HTR-8/SVneo (cell line): Measurements from ENCODE around the gene HPCA.

Experiments
- DNase-seq: peaks from one replicate; pipeline ENCODE4 v3.0.0; 2011; ENCODE audit warnings: low spot score, mixed read lengths; ENCODE audit not compliant: insufficient read length
- FAIRE-seq: peaks from 2 replicates; lab custom pipeline; 2011; peaks lifted over from hg19 to GRCh38; lab: Jason Lieb, UNC

The HPCA gene

DNA sequence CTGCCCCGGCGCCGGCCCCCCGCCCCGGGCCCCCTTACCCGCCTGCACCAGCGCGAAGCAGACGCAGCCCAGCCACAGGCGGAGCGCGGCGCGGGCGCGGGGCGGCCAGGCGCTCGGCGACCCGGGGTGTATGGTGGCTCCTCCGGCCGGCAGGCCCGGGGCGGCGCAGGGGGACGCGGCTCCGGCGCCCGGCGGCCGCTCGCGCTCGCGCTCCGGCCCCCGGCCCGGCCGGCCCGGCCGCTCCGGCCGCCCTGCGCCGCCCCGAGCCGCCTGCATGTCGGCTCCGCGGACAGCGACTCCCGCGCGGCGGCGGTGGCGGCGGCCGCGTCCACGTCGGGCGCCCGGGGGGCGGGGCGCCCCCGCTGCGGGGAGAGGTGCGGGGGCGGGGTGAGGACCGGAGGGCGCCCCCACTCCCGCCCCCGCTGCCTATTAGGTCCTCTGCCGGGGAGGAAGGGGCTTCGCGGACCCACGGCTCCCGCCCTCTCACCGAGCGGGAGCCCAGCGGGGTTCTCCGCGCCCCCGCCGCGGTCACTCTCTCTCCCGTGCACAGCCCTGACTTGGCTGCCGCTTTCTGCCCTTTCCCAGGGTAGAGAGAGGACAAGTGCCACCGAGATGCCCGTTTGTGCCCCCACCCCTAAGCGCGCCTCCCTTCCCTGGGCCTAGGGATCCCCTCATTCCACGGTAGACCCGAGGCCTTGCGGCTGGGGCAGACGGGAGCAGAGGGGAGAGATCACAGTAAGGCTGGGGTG lies 15.5 kb upstream of the HPCA start, which contains the start of gene FNDC5:
Gene FNDC5, minus strand, starts transcription at position 298 of the 749 bp plus-strand sequence.
- DNase-seq: no peak
- FAIRE-seq: no peak

DNA sequence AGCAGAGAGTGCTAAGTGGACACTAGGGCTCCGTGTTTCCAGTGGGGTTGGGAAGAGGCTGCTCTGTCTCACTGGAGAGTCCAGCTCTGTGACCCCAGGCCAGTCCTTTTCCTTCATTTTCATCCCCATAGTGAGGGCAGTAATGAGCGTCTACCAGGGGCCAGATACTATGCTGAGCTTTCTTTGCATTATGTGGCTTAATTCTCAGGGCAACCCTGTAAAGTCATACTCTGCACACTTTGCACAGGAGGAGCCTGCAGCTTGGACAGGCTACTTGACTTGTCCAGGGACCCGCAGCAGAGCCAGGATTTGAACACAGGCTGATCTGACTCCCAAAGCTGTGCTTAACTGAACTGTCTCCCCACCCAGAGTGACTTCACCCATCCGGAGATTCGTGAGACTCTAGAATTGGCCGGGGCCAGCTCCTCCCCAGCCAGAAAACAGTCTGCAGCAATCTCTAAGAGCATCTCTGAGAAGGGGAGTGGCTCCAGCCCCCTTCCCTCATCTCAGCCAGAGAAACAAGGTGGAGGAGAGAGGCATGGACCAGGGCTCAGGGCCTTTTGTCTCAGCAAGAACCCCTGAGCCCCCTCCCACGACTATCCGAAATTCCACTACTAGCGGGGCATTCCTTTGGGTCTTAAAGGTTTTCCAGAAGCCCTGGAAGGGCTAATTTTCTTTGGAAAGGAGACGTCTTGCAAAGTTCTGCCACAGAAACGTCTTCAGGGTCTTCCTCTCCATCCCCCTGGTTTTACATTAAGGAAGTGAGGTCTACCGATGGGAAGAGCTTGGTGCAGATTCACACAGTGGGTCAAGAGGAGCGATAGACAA lies 14.7 kb upstream of the HPCA start:
- DNase-seq (no peak), FAIRE-seq (no peak)

DNA sequence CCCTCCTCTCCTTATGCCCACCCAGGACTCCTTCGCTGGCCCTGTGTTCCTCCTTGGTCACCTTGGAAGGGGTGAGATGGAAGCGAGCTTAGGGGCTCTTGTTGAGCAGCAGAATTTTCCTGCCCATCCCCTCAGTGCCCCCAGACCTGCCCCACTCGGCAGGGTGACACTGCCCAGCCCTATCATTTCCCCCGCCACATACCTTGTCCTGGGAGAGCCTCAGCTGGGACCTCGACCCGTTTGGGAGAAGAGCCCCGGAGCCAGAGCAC lies 14.2 kb upstream of the HPCA start:
- FAIRE-seq (no peak), DNase-seq (no peak)

DNA sequence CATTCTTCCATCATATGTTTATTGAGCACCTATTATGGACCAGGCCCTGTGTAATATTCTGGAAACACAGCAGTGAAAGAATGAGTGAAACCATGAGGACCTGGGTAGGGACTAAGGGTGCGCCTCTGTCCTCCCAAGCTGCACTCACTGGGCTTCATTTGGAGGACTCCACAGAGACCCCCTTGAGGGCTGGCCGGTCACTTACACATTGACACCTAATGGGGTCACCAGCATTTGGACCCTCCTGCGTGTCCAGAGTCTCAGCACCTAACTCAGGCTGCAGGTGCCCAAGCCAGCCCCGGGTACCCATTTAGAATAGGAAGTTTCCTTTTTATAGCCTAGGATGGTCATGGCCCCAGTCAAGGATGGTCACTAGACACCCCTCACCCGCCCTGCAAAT lies 12.8 kb upstream of the HPCA start:
- DNase-seq (no peak), FAIRE-seq (no peak)

DNA sequence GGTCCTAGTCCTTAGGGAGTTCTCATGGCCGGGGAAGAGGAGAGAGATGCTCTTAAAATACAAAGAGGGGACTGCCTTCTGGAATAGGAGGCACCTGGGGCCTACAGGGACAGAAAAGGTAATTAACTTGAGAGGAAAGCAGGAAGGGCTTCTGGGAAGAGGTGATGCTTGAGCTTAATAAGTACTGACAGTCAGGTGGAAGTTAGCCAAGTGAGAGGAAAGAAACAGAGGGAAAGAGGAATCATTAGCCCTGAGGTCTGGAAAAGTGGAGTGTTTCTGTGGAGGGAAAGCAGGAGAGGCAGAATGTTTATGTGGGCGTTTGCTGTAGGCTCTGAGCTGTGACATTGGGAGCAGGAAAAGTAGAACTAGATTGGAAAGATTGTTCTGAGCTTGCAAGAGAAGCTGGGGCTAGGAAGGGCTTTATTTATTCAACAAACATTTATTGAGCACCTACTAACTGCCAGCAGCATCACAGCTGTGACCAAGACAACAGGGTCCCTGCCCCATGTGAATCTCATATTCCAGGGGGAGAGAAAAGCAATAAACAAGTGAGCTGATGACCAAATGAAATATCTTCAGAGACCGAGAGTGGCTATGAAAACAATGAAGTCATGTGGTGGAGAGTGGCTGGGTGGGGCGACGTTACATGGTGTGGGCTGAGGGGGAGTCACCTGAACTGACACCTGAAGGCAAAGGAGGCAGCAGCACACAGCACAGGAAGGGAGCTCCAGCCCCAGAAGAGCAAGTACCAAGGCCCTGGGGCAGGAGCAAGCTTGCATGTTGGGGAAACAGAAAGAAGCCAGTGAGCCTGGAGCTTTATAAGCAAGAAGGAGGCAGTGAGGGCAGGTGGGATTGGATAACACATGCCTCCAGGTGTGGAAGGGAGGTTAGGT lies 11.2 kb upstream of the HPCA start:
- DNase-seq: no peak
- FAIRE-seq: no peak

DNA sequence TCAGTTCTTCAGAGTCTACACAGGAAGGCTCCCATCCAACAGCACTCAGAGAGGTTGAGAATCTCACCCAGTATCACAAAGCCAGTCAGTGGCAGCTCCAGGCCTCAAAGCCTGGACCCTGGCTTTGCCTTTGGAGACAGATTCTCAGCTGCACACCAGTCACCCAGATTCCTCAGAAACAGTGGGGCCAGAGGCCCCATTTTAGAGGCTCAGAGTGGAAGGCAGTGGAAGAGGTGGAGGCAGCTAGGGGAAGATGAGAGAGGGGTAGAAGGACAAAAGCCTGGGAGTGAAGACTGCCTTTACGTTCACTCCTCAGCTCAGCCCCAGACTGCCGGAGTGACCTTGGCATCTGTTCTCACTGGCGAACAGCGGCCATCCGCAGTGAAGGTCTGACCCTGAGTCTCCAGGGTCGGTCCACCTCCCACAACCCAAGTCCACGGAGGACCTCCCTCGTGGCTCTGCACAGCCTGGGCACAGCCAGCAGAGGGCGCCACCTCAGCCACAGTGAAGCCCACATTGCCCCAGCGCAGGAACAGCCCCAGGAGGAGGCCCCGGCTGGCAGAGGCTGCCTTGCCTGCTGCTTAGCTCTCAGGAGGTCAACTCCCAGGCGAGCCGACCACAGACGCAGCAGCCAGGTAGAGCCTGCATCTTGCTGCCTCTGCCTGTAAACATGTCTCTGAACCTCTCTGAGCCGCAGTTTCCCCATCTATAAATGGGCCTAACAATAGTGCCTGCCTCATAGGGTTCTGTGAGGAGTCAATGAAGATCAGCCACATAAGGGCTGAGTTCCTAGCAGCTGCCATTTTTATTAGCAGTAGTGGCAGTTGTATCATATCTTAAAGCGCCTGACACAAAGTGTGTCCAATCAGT lies 9.7 kb upstream of the HPCA start:
- DNase-seq: no peak

DNA sequence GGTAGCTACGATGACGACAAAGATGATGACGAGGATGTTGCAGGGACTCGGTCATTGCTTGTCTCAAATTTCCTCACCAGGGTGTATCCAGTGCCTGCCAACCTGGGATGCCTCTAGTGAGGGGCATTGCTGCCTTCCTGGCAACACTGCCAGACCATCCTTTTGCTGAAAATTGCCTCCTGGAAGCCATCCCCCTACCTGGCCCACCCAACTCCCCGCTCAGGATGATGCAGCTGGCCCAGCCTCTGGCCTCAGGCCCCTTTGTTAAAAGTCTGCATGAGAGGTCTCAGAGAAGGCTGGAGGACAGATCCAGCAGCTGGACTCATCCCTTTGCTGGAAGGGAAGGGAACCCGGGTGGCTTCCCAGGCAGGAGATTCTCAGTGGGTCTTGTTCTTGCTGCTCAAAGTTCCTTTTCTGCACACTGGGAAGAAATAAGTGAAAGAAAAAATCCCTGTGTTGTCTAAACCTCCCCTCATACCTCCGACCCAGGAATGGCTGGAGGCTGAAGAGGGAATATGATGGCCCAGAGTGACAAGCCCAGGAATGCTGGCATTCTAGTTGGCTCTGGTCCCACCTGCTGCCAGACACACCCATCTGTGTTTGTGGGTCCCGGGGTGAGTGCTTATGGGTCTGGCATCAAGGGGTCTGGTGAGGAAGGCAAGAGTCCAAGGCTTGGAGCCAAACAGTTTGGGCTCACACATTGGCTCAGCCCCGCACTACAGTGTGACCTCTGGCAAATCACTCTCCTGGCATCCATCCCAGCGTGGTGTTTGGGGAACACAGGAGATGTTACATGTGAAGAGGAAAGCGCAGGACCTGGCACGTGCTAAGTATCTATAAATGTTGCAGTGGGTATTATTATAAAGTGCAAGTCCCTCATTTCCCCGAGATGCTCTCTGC lies 8.8 kb upstream of the HPCA start:
- DNase-seq (no peak), FAIRE-seq (no peak)

More for the DNA sequence above, 9.7 kb upstream of the HPCA start:
- FAIRE-seq: peak; percentile 31

DNA sequence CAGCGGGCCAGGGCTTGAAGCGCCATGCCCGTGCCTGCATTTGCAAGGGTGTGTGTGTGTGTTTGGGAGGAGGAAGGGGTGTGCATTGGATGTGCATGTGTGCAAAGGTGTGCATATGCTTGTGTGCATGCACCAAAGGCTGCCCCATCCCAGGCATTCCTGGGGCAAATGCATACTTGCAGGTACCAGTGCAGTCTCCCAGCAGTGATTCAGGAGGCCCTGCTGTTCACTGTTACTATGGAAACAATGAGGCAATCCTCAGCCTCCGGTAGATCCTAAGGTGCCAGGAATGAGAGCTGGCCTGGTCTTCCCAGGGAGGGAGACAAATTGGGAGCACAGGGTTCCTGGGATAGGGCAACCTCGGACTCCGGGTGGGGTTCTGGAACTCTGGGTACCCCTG lies 8.1 kb upstream of the HPCA start:
- no peak for DNase-seq
- no peak for FAIRE-seq

DNA sequence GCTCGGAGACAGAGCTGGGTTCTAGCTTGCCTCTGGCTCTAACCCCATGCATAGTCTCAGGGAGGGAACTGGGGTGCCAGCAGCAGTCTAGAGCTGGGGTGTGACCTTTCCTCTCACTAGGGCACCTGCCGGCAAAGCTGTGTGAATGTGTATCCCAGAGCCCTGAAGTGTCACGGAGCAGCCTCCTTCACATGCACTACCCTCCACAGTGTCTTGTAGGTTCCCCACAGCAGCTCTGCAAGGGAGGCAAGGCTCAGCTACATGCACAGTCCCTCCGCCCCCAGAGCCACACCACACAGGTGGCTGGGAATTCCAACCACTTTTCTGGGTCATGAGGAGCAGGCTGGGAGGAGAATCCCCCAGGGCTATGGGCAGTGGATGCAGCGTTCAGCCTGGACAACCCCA lies 7.7 kb upstream of the HPCA start:
- FAIRE-seq (no peak), DNase-seq (no peak)

DNA sequence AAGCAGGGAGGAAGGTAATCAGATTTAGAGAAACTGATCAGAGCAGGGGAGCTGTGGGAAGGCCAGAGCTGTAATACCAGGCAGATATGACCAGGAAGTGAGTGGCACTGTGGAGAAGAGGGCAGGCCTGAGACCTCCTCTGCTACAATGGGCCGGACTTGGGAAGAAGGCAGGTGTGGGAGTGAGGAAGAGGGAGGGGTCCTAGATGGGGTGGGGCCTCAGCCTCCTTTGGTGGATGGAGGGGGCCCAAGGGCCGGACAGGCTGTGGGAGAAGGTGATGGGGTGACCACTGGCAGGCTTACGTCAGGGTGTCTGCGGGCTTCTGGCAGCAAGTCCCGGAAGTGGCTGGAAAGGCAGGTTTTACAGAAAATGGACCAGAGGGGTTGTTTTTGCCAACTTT lies 5.0 kb upstream of the HPCA start:
- DNase-seq (no peak), FAIRE-seq (no peak)

DNA sequence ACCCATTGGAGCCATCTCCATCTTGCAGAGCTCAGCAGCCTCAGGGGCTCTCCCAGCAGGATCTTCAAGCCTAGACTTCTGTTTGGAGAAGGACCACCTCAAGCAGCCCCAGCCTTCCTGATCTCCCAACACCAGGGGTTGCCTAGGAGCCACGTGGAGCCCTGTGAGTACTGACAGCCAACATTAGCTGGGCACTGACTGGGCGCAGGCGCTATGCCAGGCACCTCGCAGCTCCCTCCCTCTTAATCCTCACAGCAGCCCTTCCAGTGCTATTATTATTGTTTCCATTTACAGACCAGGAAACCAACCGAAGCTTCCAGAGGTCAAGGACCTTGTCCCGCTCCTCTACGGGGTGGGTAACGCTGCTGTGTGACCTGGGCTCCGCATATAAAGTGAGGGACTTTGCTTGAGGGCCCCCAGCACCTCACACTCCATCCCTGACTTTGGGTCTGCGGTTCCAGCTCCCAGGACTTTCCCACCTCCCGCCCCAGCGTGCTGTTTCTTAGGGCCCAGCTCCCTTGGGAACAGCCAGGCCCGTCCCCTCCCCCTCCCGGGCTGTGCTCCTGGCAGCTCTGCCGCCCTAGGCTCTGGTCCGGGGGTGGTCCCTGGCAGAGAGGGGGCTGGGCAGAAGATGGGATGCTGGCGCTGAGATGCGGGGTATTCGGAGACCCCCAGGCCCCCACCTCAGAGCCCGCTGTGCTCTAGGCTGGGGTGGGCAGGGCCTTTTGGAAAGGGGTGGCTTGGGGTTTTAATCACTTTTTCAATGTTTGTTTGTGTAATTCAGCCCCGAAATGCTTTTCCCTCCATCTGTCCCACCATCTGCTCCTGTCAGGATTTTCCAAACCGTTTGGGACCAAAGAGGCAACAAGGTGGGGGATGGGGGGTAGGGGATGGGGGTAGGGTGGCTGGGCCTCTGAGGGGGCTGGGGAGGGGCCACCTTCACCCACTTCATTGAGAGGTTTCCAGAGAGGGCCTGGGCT lies 4.1 kb upstream of the HPCA start:
- FAIRE-seq: no peak
- DNase-seq: no peak

DNA sequence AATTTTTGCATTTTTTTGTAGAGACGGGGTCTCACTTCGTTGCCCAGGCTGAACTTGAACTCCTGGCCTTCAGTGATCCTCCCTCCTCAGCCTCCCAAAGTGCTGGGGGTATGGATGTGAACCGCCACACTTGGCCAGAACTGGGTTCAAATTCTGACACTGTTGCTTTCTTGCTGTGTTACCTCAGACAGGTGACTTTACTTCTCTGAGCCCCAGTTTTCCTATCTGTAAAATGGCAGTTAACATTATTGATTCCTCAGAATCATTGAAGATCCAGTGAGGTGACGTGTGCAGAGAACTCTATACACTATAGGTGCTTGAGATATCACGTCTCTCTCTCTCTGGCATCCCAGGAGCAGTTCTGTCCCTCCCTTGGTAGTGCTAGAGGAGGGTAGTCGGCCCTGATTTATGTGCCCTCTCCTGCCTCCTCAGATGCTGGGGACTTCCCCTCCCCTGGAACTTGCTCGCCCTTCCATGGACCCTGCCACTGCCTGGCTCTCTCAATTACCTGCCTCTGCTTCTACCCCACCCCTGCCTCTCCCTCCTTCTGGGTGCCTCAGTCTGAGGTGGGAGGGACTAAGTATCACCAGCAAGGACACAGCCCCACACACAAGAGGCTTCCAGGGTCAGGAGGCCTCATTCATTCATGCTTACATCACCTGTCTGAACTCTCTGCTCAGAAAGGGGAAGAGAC lies 2.8 kb upstream of the HPCA start:
- FAIRE-seq: no peak
- no peak for DNase-seq

DNA sequence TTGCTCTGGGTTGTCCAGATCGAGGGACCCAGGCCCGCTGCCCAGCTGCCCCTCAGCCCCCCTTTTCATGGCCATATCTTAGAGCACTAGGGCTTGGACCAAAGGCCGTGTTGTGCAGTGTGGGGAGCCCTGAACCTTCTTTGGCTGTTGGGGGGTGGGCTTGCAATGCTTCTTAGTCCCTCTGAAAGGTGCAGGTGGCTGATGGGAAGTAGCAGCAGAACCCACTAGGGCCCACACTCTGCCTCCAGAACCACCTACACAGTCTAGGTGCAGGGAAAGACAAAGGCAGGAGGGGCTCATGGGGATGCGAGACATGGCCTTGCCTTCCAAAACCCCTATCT lies 2.3 kb upstream of the HPCA start:
- no peak for FAIRE-seq
- DNase-seq: no peak

DNA sequence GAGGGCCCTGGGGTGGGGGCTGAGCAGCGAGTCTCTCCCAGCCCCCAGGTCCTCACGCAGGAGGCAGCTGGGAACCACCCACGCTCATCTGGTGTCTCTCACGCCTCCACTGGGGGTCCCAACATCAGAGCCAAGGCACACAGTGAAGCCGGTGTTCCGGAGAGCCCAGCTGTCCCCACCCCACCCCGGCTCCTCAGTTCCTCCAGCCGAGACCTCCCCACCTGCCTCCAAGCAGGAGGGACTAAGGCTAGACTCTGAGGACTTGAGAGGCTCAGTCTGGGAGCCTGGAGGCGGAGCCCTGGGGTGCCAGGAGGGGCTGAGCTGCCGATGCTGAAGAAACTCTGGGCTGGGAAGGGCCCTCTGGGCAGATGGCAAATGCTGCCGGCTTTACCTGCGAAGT lies 1.6 kb upstream of the HPCA start:
- DNase-seq (no peak), FAIRE-seq (no peak)

DNA sequence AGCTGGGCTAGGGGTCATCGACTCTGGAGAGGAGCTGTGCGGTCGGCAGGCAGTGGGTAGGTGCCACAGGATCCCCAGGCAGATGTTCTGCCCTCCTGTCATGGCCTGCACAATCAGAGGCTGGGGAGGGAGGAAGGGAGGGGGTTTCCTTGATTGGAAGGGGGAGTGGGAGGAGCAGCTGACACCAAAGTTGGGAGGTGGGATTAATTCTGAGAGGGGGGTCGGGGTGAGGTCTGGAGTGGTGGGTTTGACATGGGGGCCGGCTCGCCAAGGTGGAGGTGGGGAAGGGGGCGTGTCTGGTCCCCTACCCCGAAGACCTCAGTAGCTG lies 651 bp upstream of the HPCA start:
- no peak for FAIRE-seq
- DNase-seq: no peak

DNA sequence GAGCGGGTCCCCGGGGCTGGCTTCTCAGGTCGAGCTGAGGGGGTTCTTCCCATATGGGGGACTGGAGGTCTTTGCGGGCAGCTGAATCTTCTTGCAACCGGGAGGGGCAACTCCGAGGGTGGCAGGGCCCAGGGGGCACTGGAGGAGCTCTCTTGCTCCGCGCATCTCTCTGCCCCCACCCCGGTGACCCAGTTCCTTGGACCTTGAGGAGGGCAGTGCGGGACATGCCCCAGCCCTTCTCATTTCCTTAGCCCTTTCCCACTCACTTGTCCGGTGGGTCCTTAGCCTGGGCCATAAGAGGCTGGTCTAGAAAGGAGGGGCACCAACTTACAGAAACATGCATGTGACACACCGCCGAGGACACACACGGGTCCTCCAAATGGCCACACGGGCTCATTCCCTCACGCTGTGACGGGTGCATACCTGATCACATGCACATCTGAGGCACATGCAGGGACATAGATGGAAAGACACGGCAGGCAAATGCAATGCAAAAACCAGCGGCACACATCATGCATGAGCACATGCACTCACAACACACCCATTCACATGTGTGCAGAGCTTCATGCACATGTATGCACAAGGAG lies 630 bp downstream of the HPCA start:
- FAIRE-seq (no peak), DNase-seq (no peak)

DNA sequence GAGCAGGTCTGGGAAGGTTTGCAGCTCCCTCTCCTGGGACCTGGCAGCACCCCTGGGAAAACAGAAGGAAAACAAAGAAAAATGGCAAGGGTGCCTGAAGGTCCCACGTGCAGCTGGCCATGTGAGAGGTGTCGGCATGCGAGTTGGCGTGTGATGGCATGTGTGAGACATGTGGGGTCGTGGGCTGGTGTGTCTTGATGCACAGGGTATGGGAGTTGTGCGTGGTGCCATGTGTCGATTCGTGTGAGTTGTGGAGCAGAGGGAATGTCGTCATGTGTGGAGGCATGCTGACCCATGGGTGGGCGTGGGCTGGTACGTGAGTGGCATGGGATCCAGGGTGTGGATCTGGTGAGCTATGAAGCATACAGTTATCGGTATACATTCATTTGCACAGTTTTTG lies 1.3 kb downstream of the HPCA start:
- DNase-seq (no peak), FAIRE-seq (no peak)
